ENCODE data around the gene TECPR2.

The TECPR2 gene

GRCh38 chr14:102469261-102469660 lies 106.5 kb downstream of the TECPR2 start:
- no peak for TF ChIP-seq POLR2A (IDR thresholded peaks at IDR 0.05; ENCODE audit: low read depth, low read length)
- FAIRE-seq, result no peak
- no peak for DNase-seq (ENCODE audit: insufficient read length, low spot score)

- DNase-seq (ENCODE audit: insufficient read length, low spot score), result no peak
- TF ChIP-seq POLR2A (IDR thresholded peaks at IDR 0.05; ENCODE audit: low read depth, low read length), result no peak
- FAIRE-seq, result no peak
Observed at GRCh38 chr14:102471921-102472790, 109.4 kb downstream of the TECPR2 start.

GRCh38 chr14:102472791-102473150 lies 110.0 kb downstream of the TECPR2 start:
- FAIRE-seq, result no peak
- TF ChIP-seq POLR2A (IDR thresholded peaks at IDR 0.05; ENCODE audit: low read depth, low read length), result no peak
- no peak for DNase-seq (ENCODE audit: insufficient read length, low spot score)

GRCh38 chr14:102473559-102473958 lies 110.8 kb downstream of the TECPR2 start:
- TF ChIP-seq POLR2A (IDR thresholded peaks at IDR 0.05; ENCODE audit: low read depth, low read length), result no peak
- DNase-seq (ENCODE audit: insufficient read length, low spot score), result no peak
- FAIRE-seq, result no peak

GRCh38 chr14:102474934-102475333 lies 112.2 kb downstream of the TECPR2 start:
- no peak for TF ChIP-seq POLR2A (IDR thresholded peaks at IDR 0.05; ENCODE audit: low read depth, low read length)
- DNase-seq (ENCODE audit: insufficient read length, low spot score), result no peak

GRCh38 chr14:102479107-102479506 lies 116.4 kb downstream of the TECPR2 start:
- DNase-seq (ENCODE audit: insufficient read length, low spot score), result no peak
- TF ChIP-seq POLR2A (IDR thresholded peaks at IDR 0.05; ENCODE audit: low read depth, low read length), result no peak
- FAIRE-seq, result no peak

More at GRCh38 chr14:102474934-102475333, 112.2 kb downstream of the TECPR2 start:
- no peak for FAIRE-seq

- DNase-seq (ENCODE audit: insufficient read length, low spot score) (no peak), FAIRE-seq (no peak)
- TF ChIP-seq POLR2A (IDR thresholded peaks at IDR 0.05; ENCODE audit: low read depth, low read length), result no peak
Observed at GRCh38 chr14:102479777-102480176, 117.0 kb downstream of the TECPR2 start.

GRCh38 chr14:102481371-102481770 lies 118.6 kb downstream of the TECPR2 start:
- no peak for FAIRE-seq

GRCh38 chr14:102481791-102482238 lies 119.1 kb downstream of the TECPR2 start:
- FAIRE-seq, result peak; percentile 84

More at GRCh38 chr14:102481371-102481770, 118.6 kb downstream of the TECPR2 start:
- no peak for TF ChIP-seq POLR2A (IDR thresholded peaks at IDR 0.05; ENCODE audit: low read depth, low read length)
- DNase-seq (ENCODE audit: insufficient read length, low spot score), result no peak

GRCh38 chr14:102484316-102484715 lies 121.6 kb downstream of the TECPR2 start:
- DNase-seq (ENCODE audit: insufficient read length, low spot score) (no peak), FAIRE-seq (no peak)
- no peak for TF ChIP-seq POLR2A (IDR thresholded peaks at IDR 0.05; ENCODE audit: low read depth, low read length)

More at GRCh38 chr14:102481791-102482238, 119.1 kb downstream of the TECPR2 start:
- TF ChIP-seq POLR2A (IDR thresholded peaks at IDR 0.05; ENCODE audit: low read depth, low read length), result no peak
- peak; percentile 86 for DNase-seq (ENCODE audit: insufficient read length, low spot score)

GRCh38 chr14:102485693-102486512 lies 123.2 kb downstream of the TECPR2 start:
- DNase-seq (ENCODE audit: insufficient read length, low spot score) (no peak), FAIRE-seq (no peak)
- no peak for TF ChIP-seq POLR2A (IDR thresholded peaks at IDR 0.05; ENCODE audit: low read depth, low read length)

- TF ChIP-seq POLR2A (IDR thresholded peaks at IDR 0.05; ENCODE audit: low read depth, low read length), result no peak
- FAIRE-seq (no peak), DNase-seq (ENCODE audit: insufficient read length, low spot score) (no peak)
Observed at GRCh38 chr14:102486513-102487203, 123.9 kb downstream of the TECPR2 start.

- DNase-seq (ENCODE audit: insufficient read length, low spot score) (no peak), FAIRE-seq (no peak)
- TF ChIP-seq POLR2A (IDR thresholded peaks at IDR 0.05; ENCODE audit: low read depth, low read length), result no peak
Observed at GRCh38 chr14:102487204-102487577, 124.5 kb downstream of the TECPR2 start.

GRCh38 chr14:102490456-102490855 lies 127.7 kb downstream of the TECPR2 start:
- no peak for TF ChIP-seq POLR2A (IDR thresholded peaks at IDR 0.05; ENCODE audit: low read depth, low read length)
- no peak for FAIRE-seq

More at GRCh38 chr14:102490456-102490855, 127.7 kb downstream of the TECPR2 start:
- no peak for DNase-seq (ENCODE audit: insufficient read length, low spot score)

All from H54 (cell line).